K562 (cell line): Measurements from ENCODE around the gene NOP14. TPM values are rescaled to one million over a fixed set of nuclear protein-coding genes. Genes with fewer than 3 reads are reported as not detected.

Source experiments
- ATAC-seq: fragments of 200-7000 bp; cut with Tn5 transposase; 3 replicates; pipeline ENCODE4 v1.9.1; 2020; ENCODE audit warnings: moderate library complexity
- BruUV-seq: library from RNA; stranded (reverse); fragments of 400-500 nt; replicated peaks from 2 replicates; lab custom pipeline; 2021; lab: Mats Ljungman, UMichigan
- CTCF ChIA-PET: fragments of 300-600 bp; formaldehyde crosslinking; extraction: SDS; loops from one replicate; lab custom pipeline; 2021; ENCODE audit warnings: low intra/inter-chr PET ratio; lab: Yijun Ruan, JAX
- POLR2A ChIA-PET: fragments of 300-600, 350-650 bp; sonication (Branson Sonifier 250); formaldehyde crosslinking; extraction: SDS; loops from one replicate; lab custom pipeline; 2021; ENCODE audit warnings: antibody characterized with exemption, inconsistent platforms; lab: Yijun Ruan, JAX
- DNase-seq, 4 experiments: peaks; one replicate each; pipeline versions ENCODE4 v3.0.0 to v3.0.0-alpha.2; 2011 to 2018; ENCODE audit warnings: low spot score in 3 of 4, mixed read lengths in 3 of 4; ENCODE audit errors: extremely low read depth in 1 of 4
- FAIRE-seq: peaks from 2 replicates; lab custom pipeline; 2011; peaks lifted over from hg19 to GRCh38; lab: Jason Lieb, UNC
- H2AFZ ChIP-seq: 2 replicates; pipeline ENCODE4 v1.6.0; 2011; ENCODE audit warnings: low read depth, low read length, control low read depth, inconsistent platforms
- H3K27ac ChIP-seq: fragments of 200-600 bp; 3 replicates; pipeline ENCODE4 v1.8.0; 2011; ENCODE audit warnings: low read depth, mild to moderate bottlenecking, control low read depth, inconsistent platforms, low read length, moderate library complexity, mixed read lengths; ENCODE audit errors: extremely low read depth
- H3K27me3 ChIP-seq, 2 experiments: fragments of 300-600 bp in 1 of 2; 2 replicates in 1 of 2; 3 replicates in 1 of 2; pipeline versions ENCODE4 v1.6.0 to v1.8.0; 2011; ENCODE audit warnings: inconsistent platforms in 2 of 2, low read length in 2 of 2, mild to moderate bottlenecking in 1 of 2, mixed read lengths in 1 of 2, moderate library complexity in 1 of 2; ENCODE audit not compliant: control insufficient read depth in 2 of 2, insufficient read depth in 2 of 2
- H3K36me3 ChIP-seq: fragments of 300-600 bp; 3 replicates; pipeline ENCODE4 v1.8.0; 2011; ENCODE audit warnings: mild to moderate bottlenecking, low read length, inconsistent platforms; ENCODE audit not compliant: control insufficient read depth, insufficient read depth
- H3K4me1 ChIP-seq, 2 experiments: fragments of 200-600 bp in 1 of 2; replicated peaks in 1 of 2; 2 replicates in 1 of 2; 3 replicates in 1 of 2; pipeline versions ENCODE4 v1.5.1 to v1.8.0; 2011; ENCODE audit warnings: inconsistent platforms in 2 of 2, low read length in 2 of 2, mild to moderate bottlenecking in 1 of 2, mixed read lengths in 1 of 2, moderate library complexity in 1 of 2; ENCODE audit not compliant: control insufficient read depth in 2 of 2, insufficient read depth in 2 of 2
- H3K4me2 ChIP-seq: 2 replicates; pipeline ENCODE4 v1.6.1; 2011; ENCODE audit warnings: low read length, control low read depth, inconsistent platforms, mixed read lengths; ENCODE audit not compliant: insufficient read depth
- H3K4me3 ChIP-seq: fragments of 200-600 bp; sonication (generic), shearing (Covaris generic); 2 replicates; pipeline ENCODE4 v1.5.1; 2016; ENCODE audit warnings: control low read depth, inconsistent platforms
- H3K79me2 ChIP-seq: fragments of 200-600 bp; 3 replicates; pipeline ENCODE4 v1.8.0; 2011; ENCODE audit warnings: low read length, inconsistent platforms; ENCODE audit not compliant: control insufficient read depth, insufficient read depth
- H3K9ac ChIP-seq, 2 experiments: 2 replicates each; pipeline versions ENCODE4 v1.6.0 to v1.6.1; 2011; ENCODE audit warnings: low read depth in 2 of 2, low read length in 2 of 2, control low read depth in 1 of 2, inconsistent platforms in 1 of 2, mild to moderate bottlenecking in 1 of 2, mixed read lengths in 1 of 2; ENCODE audit not compliant: insufficient read depth in 1 of 2
- H3K9me1 ChIP-seq: one replicate; pipeline ENCODE4 v1.6.0; 2011; ENCODE audit warnings: inconsistent platforms, mild to moderate bottlenecking, low read length, moderate library complexity; ENCODE audit not compliant: control insufficient read depth, insufficient read depth
- H3K9me3 ChIP-seq: replicated peaks from 2 replicates; pipeline ENCODE4 v1.5.1; 2011; ENCODE audit warnings: low read depth, low read length, inconsistent platforms; ENCODE audit not compliant: control insufficient read depth, insufficient read depth
- H4K20me1 ChIP-seq: replicated peaks from 2 replicates; pipeline ENCODE4 v1.6.1; 2011; ENCODE audit warnings: low read length, inconsistent platforms, mixed read lengths; ENCODE audit not compliant: control insufficient read depth, insufficient read depth
- KAT7 ChIP-seq: sonication (generic); formaldehyde crosslinking; IDR thresholded peaks from 2 replicates; pipeline ENCODE4 v1.8.0; 2022; ENCODE audit warnings: missing genetic modification reagents, mild to moderate bottlenecking, borderline replicate concordance
- L3MBTL2 ChIP-seq: fragments of 450-650 bp; IDR thresholded peaks from 2 replicates; pipeline ENCODE4 v1.6.1; 2016; ENCODE audit warnings: mild to moderate bottlenecking, moderate library complexity
- TEAD4 ChIP-seq, 2 experiments: sonication (generic) in 1 of 2; formaldehyde crosslinking in 1 of 2; IDR thresholded peaks; 2 replicates each; pipeline versions ENCODE4 v1.6.1 to v1.8.0; 2012 to 2022; ENCODE audit warnings: borderline replicate concordance in 1 of 2, inconsistent platforms in 1 of 2, low read length in 1 of 2, mild to moderate bottlenecking in 1 of 2, missing genetic modification reagents in 1 of 2
- ZEB2 ChIP-seq: fragments of 450-650 bp; IDR thresholded peaks from 2 replicates; pipeline ENCODE4 v1.6.1; 2016
- WGBS: fragments of 100-300 bp; shearing (Covaris generic); methylation state at CpG from one replicate; pipeline ENCODE4 v1.1.6; 2016; ENCODE audit warnings: low coverage, mixed read lengths; ENCODE audit not compliant: insufficient coverage; ENCODE audit errors: missing lambda C conversion rate; 5-methylcytosine and 5-hydroxymethylcytosine counted together
- in situ Hi-C: fragments of 300-500 bp; cut with MboI; formaldehyde crosslinking; loops from 4 replicates; pipeline ENCODE4 v1.15.0; 2018; ENCODE audit warnings: inconsistent platforms, mixed read lengths
- intact Hi-C: fragments of 100-400 bp; cut with micrococcal nuclease; formaldehyde crosslinking; loops from 2 replicates; pipeline ENCODE4 v1.14.2; 2022
- polyA plus RNA-seq, 8 experiments: library from polyadenylated mRNA; depleted of rRNA in 4 of 8; stranded (reverse) in 5 of 8; unstranded in 3 of 8; fragments of >200 nt; fragmentation: Nextera tagmentation in 2 of 8; fragmentation: Illumina TruSeq in 1 of 8; extraction: Ambion mirVana in 2 of 8; extraction: Trizol in 1 of 8; gene quantifications; 2 replicates each; pipeline versions ENCODE4 v1.2.1 to v1.2.3, GENCODE V29; 2011 to 2014; ENCODE audit warnings: inconsistent platforms in 1 of 8, missing spikeins in 1 of 8
- total RNA-seq, 7 experiments: library from RNA; depleted of rRNA in 6 of 7; stranded (reverse); fragments of >200 nt in 6 of 7; fragmentation: Illumina TruSeq in 2 of 7; extraction: Trizol in 2 of 7; gene quantifications; 2 replicates each; pipeline versions ENCODE4 v1.2.1 to v1.2.3, GENCODE V29; 2011 to 2021; ENCODE audit warnings: low replicate concordance in 1 of 7
- TF ChIP-seq, protein P1 (sequence below): sonication (generic); formaldehyde crosslinking; IDR thresholded peaks from 2 replicates; pipeline ENCODE4 v1.8.0; 2022; ENCODE audit warnings: mild to moderate bottlenecking, missing genetic modification reagents
- TF ChIP-seq, protein P2 (sequence below): fragments of 450-650 bp; IDR thresholded peaks from 2 replicates; pipeline ENCODE4 v1.6.1; 2017; ENCODE audit warnings: antibody characterized with exemption
- TF ChIP-seq, protein P3 (sequence below): conservative IDR thresholded peaks from 2 replicates; pipeline ENCODE4 v1.6.1; 2011; ENCODE audit warnings: low read depth, mild to moderate bottlenecking, low read length; ENCODE audit not compliant: control insufficient read depth

The NOP14 gene
- total and polyA plus RNA-seq, 9 of the 15 experiments (the other 6 are each of a cell fraction or from before 2014, with no cell fraction given), result 12.7 to 76.0 (median 50.9) TPM

DNA sequence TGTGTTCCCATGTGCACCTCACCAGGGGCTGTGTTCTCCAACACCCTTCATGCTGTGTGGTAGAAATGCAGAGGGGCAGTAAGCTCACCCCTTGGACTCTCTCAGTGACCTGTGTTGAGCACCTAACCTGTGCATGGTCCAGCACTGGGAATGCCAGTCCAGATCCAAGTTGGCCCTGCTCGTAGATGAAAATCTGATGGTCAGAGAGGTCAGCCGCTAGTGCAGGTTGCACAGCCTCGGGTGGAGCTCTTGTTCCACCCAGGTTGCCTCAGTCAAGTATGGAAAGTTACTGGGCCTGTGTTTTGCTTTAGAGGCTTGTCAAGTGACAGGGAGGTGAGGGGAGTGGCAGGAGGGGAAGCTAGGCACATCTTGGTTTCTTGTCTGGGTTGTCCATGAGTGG, 51.3 kb downstream of the NOP14 start:
- in situ Hi-C loops, result no loop called here
- ATAC-seq, result no peak
- intact Hi-C loops, result no loop called here
- ChIA-PET CTCF (no interaction called here), POLR2A (interaction anchor here (0.8 to 1.1 kb wide), 2 partner anchors 8 to 15 kb away, joined by 3 read pairs; no protein-coding TSS in a partner anchor)
- no peak overlapping the region for H2AFZ ChIP-seq
- no peaks in the 10 kb centered on the region for H3K9me1 ChIP-seq
- H3K9me3 ChIP-seq, result no peaks in the 10 kb centered on the region
- WGBS, result 56% methylated on average over 3 of the region's 3 CpGs
- no peak overlapping the region for H3K9ac ChIP-seq
- BruUV-seq, result no TSS peak
- DNase-seq, result no peak
- H3K36me3 ChIP-seq, result peaks cover 63% of the 10 kb centered on the region; the same call in 2 of the 3 replicates
- no peak overlapping the region for H3K27ac ChIP-seq
- H3K27me3 ChIP-seq, result no peaks in the 10 kb centered on the region
- no peak overlapping the region for H3K4me3 ChIP-seq
- peaks cover 0 to 3% of the 10 kb centered on the region in 2 experiments; a peak in 1 of 5 replicates for H3K4me1 ChIP-seq
- H4K20me1 ChIP-seq, result 0 out of 2 replicates have a peak, but pooled peaks cover 7% of the 10 kb centered on the region
- no peaks in the 10 kb centered on the region for H3K79me2 ChIP-seq
- no peak for FAIRE-seq
- no peak overlapping the region for H3K4me2 ChIP-seq
- TF ChIP-seq, protein P1, sequence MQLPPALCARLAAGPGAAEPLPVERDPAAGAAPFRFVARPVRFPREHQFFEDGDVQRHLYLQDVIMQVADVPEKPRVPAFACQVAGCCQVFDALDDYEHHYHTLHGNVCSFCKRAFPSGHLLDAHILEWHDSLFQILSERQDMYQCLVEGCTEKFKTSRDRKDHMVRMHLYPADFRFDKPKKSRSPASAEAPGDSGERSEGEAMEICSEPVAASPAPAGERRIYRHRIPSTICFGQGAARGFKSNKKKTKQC (CRISPR knock-in tag), result no peak
- TF ChIP-seq KAT7 (CRISPR knock-in tag) (no peak), L3MBTL2 (no peak), ZEB2 (no peak), TEAD4 (IDR thresholded peaks at IDR 0.05; ENCODE audit: low read length) (no peak), TEAD4 (CRISPR knock-in tag; IDR thresholded peaks at IDR 0.05; ENCODE audit: borderline replicate concordance) (no peak)
- TF ChIP-seq, protein P2, sequence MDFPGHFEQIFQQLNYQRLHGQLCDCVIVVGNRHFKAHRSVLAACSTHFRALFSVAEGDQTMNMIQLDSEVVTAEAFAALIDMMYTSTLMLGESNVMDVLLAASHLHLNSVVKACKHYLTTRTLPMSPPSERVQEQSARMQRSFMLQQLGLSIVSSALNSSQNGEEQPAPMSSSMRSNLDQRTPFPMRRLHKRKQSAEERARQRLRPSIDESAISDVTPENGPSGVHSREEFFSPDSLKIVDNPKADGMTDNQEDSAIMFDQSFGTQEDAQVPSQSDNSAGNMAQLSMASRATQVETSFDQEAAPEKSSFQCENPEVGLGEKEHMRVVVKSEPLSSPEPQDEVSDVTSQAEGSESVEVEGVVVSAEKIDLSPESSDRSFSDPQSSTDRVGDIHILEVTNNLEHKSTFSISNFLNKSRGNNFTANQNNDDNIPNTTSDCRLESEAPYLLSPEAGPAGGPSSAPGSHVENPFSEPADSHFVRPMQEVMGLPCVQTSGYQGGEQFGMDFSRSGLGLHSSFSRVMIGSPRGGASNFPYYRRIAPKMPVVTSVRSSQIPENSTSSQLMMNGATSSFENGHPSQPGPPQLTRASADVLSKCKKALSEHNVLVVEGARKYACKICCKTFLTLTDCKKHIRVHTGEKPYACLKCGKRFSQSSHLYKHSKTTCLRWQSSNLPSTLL, result no peak
- TF ChIP-seq, protein P3, sequence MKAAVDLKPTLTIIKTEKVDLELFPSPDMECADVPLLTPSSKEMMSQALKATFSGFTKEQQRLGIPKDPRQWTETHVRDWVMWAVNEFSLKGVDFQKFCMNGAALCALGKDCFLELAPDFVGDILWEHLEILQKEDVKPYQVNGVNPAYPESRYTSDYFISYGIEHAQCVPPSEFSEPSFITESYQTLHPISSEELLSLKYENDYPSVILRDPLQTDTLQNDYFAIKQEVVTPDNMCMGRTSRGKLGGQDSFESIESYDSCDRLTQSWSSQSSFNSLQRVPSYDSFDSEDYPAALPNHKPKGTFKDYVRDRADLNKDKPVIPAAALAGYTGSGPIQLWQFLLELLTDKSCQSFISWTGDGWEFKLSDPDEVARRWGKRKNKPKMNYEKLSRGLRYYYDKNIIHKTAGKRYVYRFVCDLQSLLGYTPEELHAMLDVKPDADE, result no peak
